Endodermal cell (in vitro differentiated cells): ENCODE measurements around the gene GP9. TPM values are rescaled to one million over a fixed set of nuclear protein-coding genes. Genes with fewer than 3 reads are reported as not detected.
A peak's percentile ranks its signal among the peaks of the same experiment; 100 is the strongest.
"Not testable (repeated sequence)": the region's sequence is repeated elsewhere in the genome, so short reads cannot be mapped to it uniquely, and the experiment has no call there.

Experiments
- DNase-seq: peaks from one replicate; pipeline ENCODE4 v3.0.0-alpha.2; 2017
- H3K27ac ChIP-seq: 2 replicates; pipeline ENCODE4 v1.5.1; 2013; ENCODE audit warnings: mild to moderate bottlenecking, low read depth, low read length, moderate library complexity
- H3K27me3 ChIP-seq: 2 replicates; pipeline ENCODE4 v1.6.1; 2013; ENCODE audit warnings: mild to moderate bottlenecking, low read length, moderate library complexity; ENCODE audit not compliant: insufficient read depth, control insufficient read depth, poor library complexity, severe bottlenecking
- H3K36me3 ChIP-seq: 2 replicates; pipeline ENCODE4 v1.7.0; 2013; ENCODE audit warnings: mild to moderate bottlenecking, low read length, moderate library complexity; ENCODE audit not compliant: control insufficient read depth, insufficient read depth
- H3K4me1 ChIP-seq: one replicate; pipeline ENCODE4 v1.7.0; 2013; ENCODE audit warnings: low read length; ENCODE audit not compliant: control insufficient read depth, insufficient read depth
- H3K4me3 ChIP-seq: 2 replicates; pipeline ENCODE4 v1.5.1; 2013; ENCODE audit warnings: mild to moderate bottlenecking, low read length, moderate library complexity
- H3K9ac ChIP-seq: 2 replicates; pipeline ENCODE4 v1.6.1; 2013; ENCODE audit warnings: mild to moderate bottlenecking, low read length, moderate library complexity; ENCODE audit not compliant: poor library complexity, severe bottlenecking; ENCODE audit errors: extremely low read depth
- H3K9me3 ChIP-seq: 2 replicates; pipeline ENCODE4 v1.6.1; 2013; ENCODE audit warnings: mild to moderate bottlenecking, low read length, moderate library complexity; ENCODE audit not compliant: control insufficient read depth
- H3K27ac Mint-ChIP-seq: 2 replicates; pipeline ENCODE4 v1.8.0; 2020; ENCODE audit warnings: mixed read lengths
- H3K27me3 Mint-ChIP-seq: 2 replicates; pipeline ENCODE4 v1.8.0; 2021; ENCODE audit warnings: mild to moderate bottlenecking, mixed read lengths; ENCODE audit not compliant: insufficient read depth
- H3K36me3 Mint-ChIP-seq: 2 replicates; pipeline ENCODE4 v1.8.0; 2020; ENCODE audit warnings: low read depth, mixed read lengths
- H3K4me1 Mint-ChIP-seq: 2 replicates; pipeline ENCODE4 v1.8.0; 2020; ENCODE audit warnings: mixed read lengths
- H3K4me3 Mint-ChIP-seq: 2 replicates; pipeline ENCODE4 v1.8.0; 2020; ENCODE audit warnings: mild to moderate bottlenecking, moderate library complexity, mixed read lengths
- H3K9me3 Mint-ChIP-seq: 2 replicates; pipeline ENCODE4 v1.8.0; 2020; ENCODE audit warnings: mild to moderate bottlenecking, mixed read lengths
- CTCF ChIP-seq: fragments of 200-600 bp; sonication (generic); conservative IDR thresholded peaks from 2 replicates; pipeline ENCODE4 v1.5.0; 2021; ENCODE audit warnings: antibody characterized with exemption, mild to moderate bottlenecking
- WGBS, 2 experiments: methylation state at CpG; one replicate each; pipeline versions ENCODE4 v1.1.5 to v1.1.7; 2013; ENCODE audit warnings: missing lambda C conversion rate in 2 of 2, mixed read lengths in 1 of 2; ENCODE audit not compliant: insufficient coverage in 1 of 2, insufficient read length in 1 of 2; 5-methylcytosine and 5-hydroxymethylcytosine counted together
- total RNA-seq, 2 donors: library from RNA; stranded (reverse); fragmentation: NEBNext Ultra II Directional in 1 of 2; extraction: Animal tissue kit (Norgen Biotek cat#: 25700) in 1 of 2; gene quantifications; 2 replicates in 1 of 2; 3 replicates in 1 of 2; pipeline ENCODE4 v1.2.1, GENCODE V29; 2021

GP9 gene
- total RNA-seq, 2 donors from 2014 or later, result not detected

GRCh38 chr3:129107793-129108192 is 47.2 kb downstream of the GP9 start:
- H3K36me3 Mint-ChIP-seq, result peaks cover 33% of the 10 kb centered on the region
- Histone ChIP-seq H3K36me3 (peaks cover 20% of the 10 kb centered on the region), H3K27me3 (no peaks in the 10 kb centered on the region), H3K4me3 (no peak overlapping the region), H3K9me3 (no peaks in the 10 kb centered on the region), H3K9ac (no peak overlapping the region), H3K4me1 (no peaks in the 10 kb centered on the region), H3K27ac (no peak overlapping the region)
- no peaks in the 10 kb centered on the region for H3K9me3 Mint-ChIP-seq
- peak overlapping the region; percentile 53 for H3K27ac Mint-ChIP-seq
- H3K4me1 Mint-ChIP-seq, result peaks cover 13% of the 10 kb centered on the region
- DNase-seq, result no peak
- WGBS, 2 experiments, result 84 to 85% methylated on average over 4 to 8 of the region's 8 CpGs
- no peak for TF ChIP-seq CTCF
- H3K4me3 Mint-ChIP-seq, result no peak overlapping the region
- H3K27me3 Mint-ChIP-seq, result no peaks in the 10 kb centered on the region

GRCh38 chr3:129111076-129111780 is 50.6 kb downstream of the GP9 start:
- DNase-seq, H3K4me3 ChIP-seq, H3K9me3 ChIP-seq, H3K4me3 Mint-ChIP-seq, H3K27ac Mint-ChIP-seq, H3K27me3 Mint-ChIP-seq, H3K9me3 Mint-ChIP-seq, H3K9ac ChIP-seq, H3K4me1 ChIP-seq, H3K27me3 ChIP-seq, H3K27ac ChIP-seq: not testable (repeated sequence)
- H3K36me3 ChIP-seq, result peaks cover 26% of the 10 kb centered on the region
- 93 to 100% methylated on average over 3 to 10 of the region's 10 CpGs for WGBS, 2 experiments
- peaks cover 28% of the 10 kb centered on the region for H3K4me1 Mint-ChIP-seq
- H3K36me3 Mint-ChIP-seq, result peaks cover 41% of the 10 kb centered on the region

Other genes with a start within 250 kb of the GP9 start
- 10 to 100 TPM; 48.0 to 52.1 TPM for gene ACAD9, start 181.2 kb upstream of the GP9 start, total RNA-seq
- gene CFAP92, start 66.7 kb upstream of the GP9 start, total RNA-seq, result 1 to 10 TPM; 1.3 to 3.0 TPM
- under 1 TPM; 0.31 to 0.93 TPM for gene EFCC1, start 59.5 kb upstream of the GP9 start, total RNA-seq
- gene RAB43, start 61.0 kb downstream of the GP9 start, total RNA-seq, result 10 to 100 TPM; 34.5 to 38.1 TPM
- gene ISY1, start 100.3 kb downstream of the GP9 start, total RNA-seq, result 10 to 100 TPM; 28.9 to 32.9 TPM
- 100 to 1,000 TPM; 284 to 343 TPM for gene CNBP, start 123.1 kb downstream of the GP9 start, total RNA-seq
- 100 to 1,000 TPM; 151 to 193 TPM for gene COPG1, start 188.8 kb downstream of the GP9 start, total RNA-seq
- gene HMCES, start 218.1 kb downstream of the GP9 start, total RNA-seq, result 10 to 100 TPM; 42.9 to 46.9 TPM